Gastroesophageal sphincter (tissue), 3 donors: ENCODE results near the gene MOV10.

Experiments
- EP300 ChIP-seq: sonication (generic); formaldehyde crosslinking; IDR thresholded peaks from one replicate; pipeline ENCODE4 v1.6.1; 2017; ENCODE audit warnings: antibody characterized with exemption, mild to moderate bottlenecking
- POLR2A ChIP-seq, 2 donors: fragments of 450-650 bp; IDR thresholded peaks; one replicate each; pipeline ENCODE4 v1.6.1; 2017; ENCODE audit warnings: antibody characterized with exemption in 2 of 2, mild to moderate bottlenecking in 2 of 2, moderate library complexity in 1 of 2
- TF ChIP-seq, protein P1 (sequence below), 4 experiments: fragments of 200-600 bp in 2 of 4; fragments of 450-650 bp in 2 of 4; sonication (generic) in 1 of 4; IDR thresholded peaks; one replicate each; pipeline ENCODE4 v1.5.1; 2017 to 2019; ENCODE audit warnings: antibody characterized with exemption in 4 of 4, mild to moderate bottlenecking in 2 of 4, moderate library complexity in 2 of 4

DNA sequence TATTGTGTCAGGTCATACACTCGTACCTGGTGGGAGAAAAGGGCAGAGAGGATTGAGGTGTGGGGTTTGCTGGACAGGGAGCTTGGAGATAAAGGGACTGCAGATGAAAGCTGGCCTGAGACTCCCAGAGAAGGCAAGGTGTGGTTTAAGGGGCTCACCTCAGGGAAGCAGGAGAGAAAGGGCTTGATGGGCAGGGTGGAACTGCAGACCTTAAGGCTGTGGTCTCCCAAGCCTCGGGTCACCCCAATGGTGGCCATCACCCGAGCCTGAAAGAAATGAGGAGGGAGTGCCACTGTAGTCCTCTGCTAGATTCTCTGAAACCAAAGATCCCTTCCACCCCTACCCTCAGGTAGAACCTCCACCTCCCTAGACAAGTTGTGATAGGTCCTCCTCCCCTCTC, 36.1 kb downstream of the MOV10 start:
- TF ChIP-seq, protein P1, sequence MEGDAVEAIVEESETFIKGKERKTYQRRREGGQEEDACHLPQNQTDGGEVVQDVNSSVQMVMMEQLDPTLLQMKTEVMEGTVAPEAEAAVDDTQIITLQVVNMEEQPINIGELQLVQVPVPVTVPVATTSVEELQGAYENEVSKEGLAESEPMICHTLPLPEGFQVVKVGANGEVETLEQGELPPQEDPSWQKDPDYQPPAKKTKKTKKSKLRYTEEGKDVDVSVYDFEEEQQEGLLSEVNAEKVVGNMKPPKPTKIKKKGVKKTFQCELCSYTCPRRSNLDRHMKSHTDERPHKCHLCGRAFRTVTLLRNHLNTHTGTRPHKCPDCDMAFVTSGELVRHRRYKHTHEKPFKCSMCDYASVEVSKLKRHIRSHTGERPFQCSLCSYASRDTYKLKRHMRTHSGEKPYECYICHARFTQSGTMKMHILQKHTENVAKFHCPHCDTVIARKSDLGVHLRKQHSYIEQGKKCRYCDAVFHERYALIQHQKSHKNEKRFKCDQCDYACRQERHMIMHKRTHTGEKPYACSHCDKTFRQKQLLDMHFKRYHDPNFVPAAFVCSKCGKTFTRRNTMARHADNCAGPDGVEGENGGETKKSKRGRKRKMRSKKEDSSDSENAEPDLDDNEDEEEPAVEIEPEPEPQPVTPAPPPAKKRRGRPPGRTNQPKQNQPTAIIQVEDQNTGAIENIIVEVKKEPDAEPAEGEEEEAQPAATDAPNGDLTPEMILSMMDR (IDR thresholded peaks at IDR 0.05) = no peak
- no peak for TF ChIP-seq POLR2A (IDR thresholded peaks at IDR 0.05)
- TF ChIP-seq EP300 = no peak
